ENCODE results near the gene SCAPER. TPM values are rescaled to one million over a fixed set of nuclear protein-coding genes. Genes with fewer than 3 reads are reported as not detected.
"Not testable (repeated sequence)": the region's sequence is repeated elsewhere in the genome, so short reads cannot be mapped to it uniquely, and the experiment has no call there.

Gene SCAPER
- total RNA-seq, 1 experiment from 2014 or later = 6.3 TPM

- Histone ChIP-seq H3K27me3 (ENCODE audit: low read length) (no peaks in the 10 kb centered on the region), H3K4me2 (ENCODE audit: low read depth, low read length, poor library complexity, severe bottlenecking) (no peak overlapping the region), H3K9me2 (replicated peaks; ENCODE audit: insufficient read depth, low read length) (no peaks in the 10 kb centered on the region), H3K4me1 (ENCODE audit: low read length) (peaks cover 20% of the 10 kb centered on the region), H3K9me3 (ENCODE audit: low read length) (no peaks in the 10 kb centered on the region), H3K79me2 (ENCODE audit: low read length) (no peaks in the 10 kb centered on the region), H3K9ac (ENCODE audit: low read length) (no peak overlapping the region), H3K27ac (ENCODE audit: low read length) (no peak overlapping the region), H2AFZ (ENCODE audit: low read length) (no peak overlapping the region), H4K20me1 (ENCODE audit: insufficient read depth, low read depth, low read length) (no peaks in the 10 kb centered on the region), H3K36me3 (ENCODE audit: insufficient read depth, low read length) (no peaks in the 10 kb centered on the region), H3K4me3 (ENCODE audit: low read length) (no peak overlapping the region)
- no peak for DNase-seq
Measured at GRCh38 chr15:76901965-76902364, 3.2 kb downstream of the SCAPER start.

- H3K36me3 ChIP-seq (ENCODE audit: insufficient read depth, low read length); H3K9me3 ChIP-seq (ENCODE audit: low read length); H3K27ac ChIP-seq (ENCODE audit: low read length); H3K9ac ChIP-seq (ENCODE audit: low read length); H3K9me2 ChIP-seq (replicated peaks; ENCODE audit: insufficient read depth, low read length); H4K20me1 ChIP-seq (ENCODE audit: insufficient read depth, low read depth, low read length); H3K79me2 ChIP-seq (ENCODE audit: low read length); H3K4me3 ChIP-seq (ENCODE audit: low read length); H2AFZ ChIP-seq (ENCODE audit: low read length); DNase-seq; H3K4me2 ChIP-seq (ENCODE audit: low read depth, low read length, poor library complexity, severe bottlenecking); H3K27me3 ChIP-seq (ENCODE audit: low read length): not testable (repeated sequence)
- H3K4me1 ChIP-seq (ENCODE audit: low read length) = peaks cover 11% of the 10 kb centered on the region
Measured at GRCh38 chr15:76899931-76900310, 5.2 kb downstream of the SCAPER start.

DNA sequence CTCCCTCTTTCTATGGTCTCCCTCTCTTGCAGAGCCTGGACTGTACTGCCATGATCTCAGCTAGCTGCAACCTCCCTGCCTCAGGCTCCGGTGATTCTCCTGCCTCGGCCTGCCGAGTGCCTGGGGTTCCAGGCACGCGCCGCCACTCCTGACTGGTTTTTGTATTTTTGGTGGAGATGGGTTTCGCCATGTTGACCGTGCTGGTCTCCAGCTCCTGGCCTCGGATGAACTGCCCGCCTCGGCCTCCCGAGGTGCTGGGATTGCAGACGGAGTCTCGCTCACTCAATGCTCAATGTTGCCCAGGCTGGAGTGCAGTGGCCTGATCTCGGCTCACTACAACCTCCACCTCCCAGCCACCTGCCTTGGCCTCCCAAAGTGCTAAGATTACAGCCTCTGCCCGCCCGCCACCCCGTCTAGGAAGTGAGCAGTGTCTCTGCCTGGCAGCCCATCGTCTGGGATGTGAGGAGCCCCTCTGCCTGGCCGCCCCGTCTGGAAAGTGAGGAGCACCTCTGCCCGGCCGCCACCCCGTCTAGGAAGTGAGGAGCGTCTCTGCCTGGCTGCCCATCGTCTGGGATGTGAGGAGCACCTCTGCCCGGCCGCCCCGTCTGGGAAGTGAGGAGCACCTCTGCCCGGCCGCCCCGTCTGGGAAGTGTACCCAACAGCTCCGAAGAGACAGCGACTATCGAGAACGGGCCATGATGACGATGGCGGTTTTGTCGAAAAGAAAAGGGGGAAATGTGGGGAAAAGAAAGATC is 5.8 kb downstream of the SCAPER start:
- not testable (repeated sequence) for H4K20me1 ChIP-seq (ENCODE audit: insufficient read depth, low read depth, low read length); H2AFZ ChIP-seq (ENCODE audit: low read length); H3K27me3 ChIP-seq (ENCODE audit: low read length); H3K27ac ChIP-seq (ENCODE audit: low read length); H3K9me2 ChIP-seq (replicated peaks; ENCODE audit: insufficient read depth, low read length); H3K4me3 ChIP-seq (ENCODE audit: low read length); H3K36me3 ChIP-seq (ENCODE audit: insufficient read depth, low read length); DNase-seq; H3K79me2 ChIP-seq (ENCODE audit: low read length); H3K9me3 ChIP-seq (ENCODE audit: low read length); H3K4me1 ChIP-seq (ENCODE audit: low read length); H3K4me2 ChIP-seq (ENCODE audit: low read depth, low read length, poor library complexity, severe bottlenecking); H3K9ac ChIP-seq (ENCODE audit: low read length)

DNA sequence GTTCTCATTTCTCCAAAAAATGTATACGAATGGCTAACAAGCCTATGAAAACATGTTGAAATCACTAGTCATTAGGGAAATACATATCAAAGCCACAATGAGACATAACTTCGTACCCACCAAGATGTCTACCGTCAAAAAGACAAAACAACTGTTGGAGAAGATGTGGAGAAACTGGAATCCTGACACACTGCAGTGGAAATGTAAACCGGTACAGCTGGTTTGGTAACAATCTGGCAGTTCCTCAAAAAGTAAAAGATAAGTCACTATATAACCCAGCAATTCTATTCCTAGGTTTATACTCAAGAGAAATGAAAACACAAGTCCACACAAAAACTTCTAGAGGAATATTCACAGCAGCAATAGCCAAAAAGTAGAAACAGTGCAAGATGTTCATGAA is 7.0 kb downstream of the SCAPER start:
- Histone ChIP-seq H3K9me2 (replicated peaks; ENCODE audit: insufficient read depth, low read length) (no peaks in the 10 kb centered on the region), H3K36me3 (ENCODE audit: insufficient read depth, low read length) (no peaks in the 10 kb centered on the region), H3K79me2 (ENCODE audit: low read length) (no peaks in the 10 kb centered on the region), H2AFZ (ENCODE audit: low read length) (no peak overlapping the region), H3K4me2 (ENCODE audit: low read depth, low read length, poor library complexity, severe bottlenecking) (no peak overlapping the region), H3K4me3 (ENCODE audit: low read length) (no peak overlapping the region), H3K27ac (ENCODE audit: low read length) (no peak overlapping the region), H3K9ac (ENCODE audit: low read length) (no peak overlapping the region), H4K20me1 (ENCODE audit: insufficient read depth, low read depth, low read length) (no peaks in the 10 kb centered on the region), H3K9me3 (ENCODE audit: low read length) (no peaks in the 10 kb centered on the region), H3K27me3 (ENCODE audit: low read length) (no peaks in the 10 kb centered on the region), H3K4me1 (ENCODE audit: low read length) (no peaks in the 10 kb centered on the region)
- DNase-seq = no peak

DNA sequence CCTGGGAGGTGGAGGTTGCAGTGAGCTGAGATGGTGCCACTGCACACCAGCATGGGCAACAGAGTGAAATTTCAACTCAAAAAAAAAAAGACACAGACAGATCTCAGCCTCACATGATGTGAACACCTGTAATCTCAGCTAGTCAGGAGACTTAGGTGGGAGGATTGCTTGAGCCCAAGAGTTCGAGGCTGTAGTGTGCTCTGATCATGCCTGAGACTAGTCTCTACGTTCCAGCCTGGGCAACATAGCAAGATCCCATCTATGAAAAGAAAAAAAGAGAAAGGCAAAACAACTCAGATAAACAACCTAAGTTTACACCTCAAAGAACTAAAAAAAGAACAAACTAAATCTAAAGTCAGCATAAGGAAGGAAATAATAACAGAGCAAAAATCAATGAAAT is 11.0 kb downstream of the SCAPER start:
- DNase-seq = no peak
- Histone ChIP-seq H3K27me3 (ENCODE audit: low read length) (no peaks in the 10 kb centered on the region), H4K20me1 (ENCODE audit: insufficient read depth, low read depth, low read length) (no peaks in the 10 kb centered on the region), H2AFZ (ENCODE audit: low read length) (no peak overlapping the region), H3K36me3 (ENCODE audit: insufficient read depth, low read length) (no peaks in the 10 kb centered on the region), H3K9me3 (ENCODE audit: low read length) (no peaks in the 10 kb centered on the region), H3K9ac (ENCODE audit: low read length) (no peak overlapping the region), H3K4me1 (ENCODE audit: low read length) (no peaks in the 10 kb centered on the region), H3K4me3 (ENCODE audit: low read length) (no peak overlapping the region), H3K9me2 (replicated peaks; ENCODE audit: insufficient read depth, low read length) (no peaks in the 10 kb centered on the region), H3K4me2 (ENCODE audit: low read depth, low read length, poor library complexity, severe bottlenecking) (no peak overlapping the region), H3K27ac (ENCODE audit: low read length) (no peak overlapping the region), H3K79me2 (ENCODE audit: low read length) (no peaks in the 10 kb centered on the region)

- H2AFZ ChIP-seq (ENCODE audit: low read length); H4K20me1 ChIP-seq (ENCODE audit: insufficient read depth, low read depth, low read length); H3K27me3 ChIP-seq (ENCODE audit: low read length); H3K9ac ChIP-seq (ENCODE audit: low read length); H3K4me3 ChIP-seq (ENCODE audit: low read length); H3K4me1 ChIP-seq (ENCODE audit: low read length); H3K27ac ChIP-seq (ENCODE audit: low read length); H3K36me3 ChIP-seq (ENCODE audit: insufficient read depth, low read length); DNase-seq; H3K9me3 ChIP-seq (ENCODE audit: low read length); H3K4me2 ChIP-seq (ENCODE audit: low read depth, low read length, poor library complexity, severe bottlenecking); H3K79me2 ChIP-seq (ENCODE audit: low read length); H3K9me2 ChIP-seq (replicated peaks; ENCODE audit: insufficient read depth, low read length): not testable (repeated sequence)
Measured at GRCh38 chr15:76892836-76893235, 12.3 kb downstream of the SCAPER start.

- DNase-seq; H3K79me2 ChIP-seq (ENCODE audit: low read length); H3K27me3 ChIP-seq (ENCODE audit: low read length); H3K9me2 ChIP-seq (replicated peaks; ENCODE audit: insufficient read depth, low read length); H3K4me3 ChIP-seq (ENCODE audit: low read length); H2AFZ ChIP-seq (ENCODE audit: low read length); H3K9me3 ChIP-seq (ENCODE audit: low read length); H3K4me2 ChIP-seq (ENCODE audit: low read depth, low read length, poor library complexity, severe bottlenecking); H3K9ac ChIP-seq (ENCODE audit: low read length); H3K36me3 ChIP-seq (ENCODE audit: insufficient read depth, low read length); H4K20me1 ChIP-seq (ENCODE audit: insufficient read depth, low read depth, low read length); H3K4me1 ChIP-seq (ENCODE audit: low read length); H3K27ac ChIP-seq (ENCODE audit: low read length): not testable (repeated sequence)
Measured at GRCh38 chr15:76887280-76888141, 17.6 kb downstream of the SCAPER start.

DNA sequence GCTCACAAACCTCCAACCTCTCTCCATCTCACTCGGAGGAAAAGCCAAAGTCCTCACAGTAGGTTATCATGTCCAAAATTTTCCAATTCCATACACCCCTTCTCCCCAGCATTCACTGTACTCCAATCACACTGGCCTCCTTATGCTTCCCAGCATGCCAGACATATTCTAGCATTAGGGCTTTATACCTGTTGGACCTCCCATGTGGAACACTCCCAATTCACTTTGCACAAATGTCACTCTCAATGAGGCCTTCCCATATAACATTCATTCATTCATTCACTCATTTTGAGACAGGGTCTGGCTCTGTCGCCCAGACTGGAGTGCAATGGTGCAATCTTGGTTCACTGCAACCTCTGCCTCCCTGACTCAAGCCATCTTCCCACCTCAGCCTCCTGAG is 19.9 kb downstream of the SCAPER start:
- H3K9me2 ChIP-seq (replicated peaks; ENCODE audit: insufficient read depth, low read length) = no peaks in the 10 kb centered on the region
- H4K20me1 ChIP-seq (ENCODE audit: insufficient read depth, low read depth, low read length) = no peaks in the 10 kb centered on the region
- no peaks in the 10 kb centered on the region for H3K4me1 ChIP-seq (ENCODE audit: low read length)
- H2AFZ ChIP-seq (ENCODE audit: low read length) = no peak overlapping the region
- H3K4me2 ChIP-seq (ENCODE audit: low read depth, low read length, poor library complexity, severe bottlenecking) = no peak overlapping the region
- H3K27me3 ChIP-seq (ENCODE audit: low read length) = no peaks in the 10 kb centered on the region
- no peaks in the 10 kb centered on the region for H3K36me3 ChIP-seq (ENCODE audit: insufficient read depth, low read length)
- H3K9me3 ChIP-seq (ENCODE audit: low read length) = no peaks in the 10 kb centered on the region
- no peak overlapping the region for H3K27ac ChIP-seq (ENCODE audit: low read length)
- DNase-seq = no peak
- H3K79me2 ChIP-seq (ENCODE audit: low read length) = no peaks in the 10 kb centered on the region
- H3K9ac ChIP-seq (ENCODE audit: low read length) = no peak overlapping the region
- no peak overlapping the region for H3K4me3 ChIP-seq (ENCODE audit: low read length)
